Motor neuron (in vitro differentiated cells): ENCODE results near the gene TMEM135. TPM values are rescaled to one million over a fixed set of nuclear protein-coding genes. Genes with fewer than 3 reads are reported as not detected.

Source experiments
- ATAC-seq, 8 experiments: fragments of 200-7000 bp; cut with Tn5 transposase; replicated peaks in 6 of 8; 2 replicates each; pipeline ENCODE4 v1.8.0; 2021; ENCODE audit warnings: mild to moderate bottlenecking in 8 of 8, moderate library complexity in 8 of 8
- H3K27ac ChIP-seq, 2 donors: fragments of 250-450 bp; sonication (Bioruptor Pico); 2 replicates each; pipeline ENCODE4 v1.9.0; 2021; ENCODE audit warnings: antibody characterized with exemption in 2 of 2, mild to moderate bottlenecking in 2 of 2, moderate library complexity in 1 of 2
- H3K4me1 ChIP-seq, 2 donors: fragments of 250-450 bp; sonication (Bioruptor Pico); replicated peaks in 1 of 2; 2 replicates each; pipeline ENCODE4 v1.6.1; 2021; ENCODE audit warnings: antibody characterized with exemption in 2 of 2, mild to moderate bottlenecking in 2 of 2, moderate library complexity in 1 of 2
- H3K4me3 ChIP-seq, 5 donors: fragments of 250-450 bp; sonication (Bioruptor Pico); 2 replicates each; pipeline ENCODE4 v1.9.0; 2021; ENCODE audit warnings: antibody characterized with exemption in 5 of 5, mild to moderate bottlenecking in 5 of 5, moderate library complexity in 4 of 5
- whole genome bisulfite sequencing, 10 experiments: fragments of 450-650 bp; shearing (Covaris generic); methylation state at CpG; one replicate each; pipeline ENCODE4 v1.0.0; 2022; 5-methylcytosine and 5-hydroxymethylcytosine counted together
- in situ Hi-C, 9 experiments: fragments of 400-800 bp; cut with MboI; loops; one replicate each; pipeline ENCODE4 v1.15.0; 2021; ENCODE audit warnings: low sequenced_read_pairs in 9 of 9, low pct_unique_long_range_greater_than_20kb in 2 of 9; ENCODE audit not compliant: unreplicated experiment in 9 of 9
- total RNA-seq, 8 experiments: library from RNA; unstranded; fragments of 300-600 nt; gene quantifications; 2 replicates each; pipeline versions ENCODE4 v1.2.3 to v1.2.4, GENCODE V29; 2022

The TMEM135 gene
- total RNA-seq, 8 experiments from 2014 or later: 12.5 to 38.9 (median 21.8) TPM

DNA sequence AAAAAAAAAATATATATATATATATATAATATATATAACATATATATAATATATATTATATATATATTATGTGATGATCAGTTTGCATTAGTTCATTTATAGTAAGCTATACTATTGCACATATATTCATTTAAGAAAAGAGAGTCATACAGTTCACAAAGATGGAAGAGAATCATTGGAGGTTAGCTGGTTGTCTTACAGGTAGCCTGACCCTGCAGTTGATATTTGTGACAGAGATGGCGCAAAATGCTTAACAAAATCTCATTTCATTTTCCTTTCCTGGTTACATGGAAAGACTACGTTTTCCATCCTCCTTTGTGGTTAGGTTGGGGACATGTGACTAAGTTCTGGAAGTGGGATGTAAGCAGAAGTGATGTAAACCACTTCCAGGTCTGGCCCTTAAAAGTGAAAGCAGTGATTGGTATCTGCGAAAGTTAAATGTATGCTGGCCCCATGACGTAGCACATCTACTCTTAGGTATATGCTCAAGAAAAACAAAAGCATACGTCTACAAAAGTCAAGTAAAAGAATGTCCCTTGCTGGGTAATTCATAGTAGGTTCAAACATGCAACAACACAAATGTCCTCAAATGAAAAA is 7.2 kb upstream of the TMEM135 start:
- no peak overlapping the region for H3K4me3 ChIP-seq
- in situ Hi-C loops: no loop called here
- WGBS, 10 experiments: 17 to 100% (median 84%) methylated on average over 1 to 5 of the region's 5 CpGs; no CpG with 5 or more reads in 1 of the 10 experiments
- no peak overlapping the region for H3K27ac ChIP-seq
- ATAC-seq: no peak
- no peaks in the 10 kb centered on the region for H3K4me1 ChIP-seq

GRCh38 chr11:87031433-87032170 is 6.1 kb upstream of the TMEM135 start:
- no peak for ATAC-seq
- 0 to 90% (median 81%) methylated on average over 1 to 3 of the region's 3 CpGs for whole genome bisulfite sequencing, 10 experiments
- no peak overlapping the region for H3K4me3 ChIP-seq
- in situ Hi-C loops: no loop called here
- peaks cover 0 to 3% of the 10 kb centered on the region in 2 donors for H3K4me1 ChIP-seq
- H3K27ac ChIP-seq: no peak overlapping the region

DNA sequence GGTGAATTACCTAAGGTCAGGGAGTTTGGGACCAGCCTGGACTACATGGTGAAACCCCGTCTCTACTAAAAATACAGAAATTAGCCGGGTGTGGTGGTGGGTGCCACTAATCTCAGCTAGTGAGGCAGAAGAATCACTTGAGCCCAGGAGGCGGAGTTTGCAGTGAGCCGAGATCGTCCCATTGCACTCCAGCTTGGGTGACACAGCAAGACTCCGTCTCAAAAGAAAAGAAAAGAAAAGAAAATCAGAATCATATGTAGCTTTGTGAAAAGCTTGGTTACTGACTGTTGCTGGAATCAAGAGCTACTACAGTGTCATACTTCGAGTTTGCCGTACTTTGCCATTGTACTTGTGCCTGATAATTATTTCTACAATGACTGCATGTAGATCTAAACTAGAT is 4.2 kb upstream of the TMEM135 start:
- Histone ChIP-seq H3K27ac (no peak overlapping the region), H3K4me3 (no peak overlapping the region), H3K4me1 (peaks cover under 1 to 3% of the 10 kb centered on the region in 2 donors)
- 4 to 92% (median 56%) methylated on average over 1 to 7 of the region's 8 CpGs for WGBS, 10 experiments
- in situ Hi-C loops: no loop called here
- no peak for ATAC-seq

GRCh38 chr11:87035976-87036583 is 1.7 kb upstream of the TMEM135 start:
- WGBS, 10 experiments: 8 to 92% (median 64%) methylated on average over 2 to 7 of the region's 12 CpGs; no CpG with 5 or more reads in 2 of the 10 experiments
- Histone ChIP-seq H3K27ac (no peak overlapping the region), H3K4me1 (peaks cover 13 to 15% of the 10 kb centered on the region in 2 donors), H3K4me3 (no peak overlapping the region)
- in situ Hi-C loops: no loop called here
- no peak for ATAC-seq

DNA sequence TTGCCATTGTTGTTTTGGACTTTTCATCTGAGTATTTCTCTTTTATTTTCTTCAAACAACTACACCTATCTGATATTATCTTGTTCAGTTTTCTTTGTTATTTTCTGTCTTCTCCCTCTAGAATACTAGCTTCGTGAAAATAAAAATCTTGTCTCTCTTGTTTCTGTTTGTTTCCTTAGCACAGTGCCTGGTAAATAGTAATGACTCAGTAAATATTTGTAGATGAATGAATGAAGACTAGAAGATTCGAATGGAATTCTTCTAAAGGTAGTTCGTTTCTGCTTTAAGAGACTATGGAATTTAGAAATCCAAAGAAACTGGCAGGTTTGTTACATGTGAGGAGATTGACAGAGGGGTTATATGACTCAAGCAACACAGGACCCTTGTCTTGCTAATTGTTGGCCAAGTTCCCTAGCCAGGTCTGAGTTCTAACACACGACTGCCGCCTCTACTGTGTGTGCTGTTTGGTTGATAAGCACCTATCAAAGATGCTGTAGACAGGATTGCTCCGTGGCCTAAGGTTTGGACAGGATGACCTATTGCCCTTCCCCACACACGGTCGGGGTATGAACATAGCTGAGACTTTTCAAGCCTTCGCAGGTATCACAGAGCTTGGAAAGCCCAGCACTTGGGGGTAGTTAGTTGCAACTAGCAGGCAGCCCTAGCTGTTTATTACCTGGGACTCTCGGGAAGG is 831 bp upstream of the TMEM135 start:
- in situ Hi-C loops: no loop called here
- H3K4me3 ChIP-seq: peak overlapping the region; percentile 48 to 97 (median 62)
- ATAC-seq: no peak
- WGBS, 10 experiments: 0 to 80% (median 32%) methylated on average over 1 to 10 of the region's 10 CpGs
- H3K4me1 ChIP-seq: peaks cover 13 to 15% of the 10 kb centered on the region in 2 donors
- H3K27ac ChIP-seq: peak overlapping the region; percentile 44 to 65

DNA sequence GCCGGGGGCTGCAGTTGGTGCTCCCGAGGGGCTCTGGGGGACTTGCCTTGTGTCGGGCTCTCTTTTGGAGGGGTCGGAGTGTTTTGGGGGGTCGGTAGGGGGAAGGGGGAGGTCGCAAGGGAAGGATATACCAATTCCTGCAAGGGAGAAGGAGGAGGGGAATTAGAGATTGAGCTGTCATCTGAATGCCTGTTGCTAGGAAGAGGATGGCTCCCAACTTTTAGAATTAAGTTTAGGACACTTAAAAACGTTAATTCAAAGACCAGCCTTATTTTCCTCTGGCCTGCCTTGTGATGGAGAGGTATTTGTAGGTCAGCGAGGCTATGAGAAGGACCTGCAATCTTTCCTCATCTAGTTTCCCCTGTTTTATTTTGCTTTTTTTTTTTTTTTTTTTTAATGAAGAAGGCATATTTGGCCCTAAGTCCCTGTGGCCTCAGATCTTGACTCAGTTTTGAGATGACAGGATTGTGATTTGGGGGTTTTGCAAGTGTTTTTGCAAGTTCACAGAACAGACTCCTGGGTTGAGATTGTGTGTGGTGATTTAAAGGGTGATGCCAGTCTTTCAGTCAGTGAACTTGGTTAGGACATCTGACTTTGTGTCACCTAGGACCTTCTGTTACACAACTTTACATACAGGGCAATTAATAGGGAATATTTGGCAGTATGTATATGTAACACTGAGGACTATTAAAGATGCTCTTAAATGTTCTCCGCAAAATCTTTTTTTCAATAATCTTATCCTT is 672 bp downstream of the TMEM135 start:
- Histone ChIP-seq H3K27ac (peak overlapping the region; percentile 44 to 76), H3K4me3 (peak overlapping the region; percentile 48 to 97 (median 62)), H3K4me1 (peaks cover 13 to 15% of the 10 kb centered on the region in 2 donors)
- 0 to 80% (median 13%) methylated on average over 1 to 3 of the region's 9 CpGs; no CpG with 5 or more reads in 2 of the 10 experiments for WGBS, 10 experiments
- ATAC-seq: peak in 7 of 8 experiments; percentile 0 to 16 (median 3)
- in situ Hi-C loops: no loop called here

DNA sequence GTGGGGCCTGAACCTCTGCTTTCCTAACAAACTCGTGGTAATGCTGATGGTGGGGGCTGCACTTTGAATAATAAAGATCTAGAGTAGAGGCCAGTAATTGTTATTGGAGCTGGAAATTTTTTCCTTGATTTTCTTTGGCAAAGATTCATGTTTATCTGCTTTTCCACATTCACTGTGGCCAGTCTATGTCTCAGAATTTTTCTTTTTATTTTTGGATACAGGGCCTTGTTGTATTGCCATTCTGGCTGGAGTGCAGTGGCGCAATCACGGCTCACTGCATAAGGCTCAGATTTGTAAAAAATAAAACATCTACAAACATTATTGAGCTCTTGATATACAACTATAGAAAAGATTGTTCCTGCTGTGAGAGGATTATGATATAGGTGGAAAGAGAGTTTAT is 1.6 kb downstream of the TMEM135 start:
- no peak for ATAC-seq
- in situ Hi-C loops: no loop called here
- 33 to 83% (median 49%) methylated on average over 2 to 3 of the region's 3 CpGs; no CpG with 5 or more reads in 3 of the 10 experiments for WGBS, 10 experiments
- Histone ChIP-seq H3K4me3 (peak overlapping the region; percentile 48 to 97 (median 62)), H3K4me1 (peaks cover 13 to 15% of the 10 kb centered on the region in 2 donors), H3K27ac (no peak overlapping the region)

DNA sequence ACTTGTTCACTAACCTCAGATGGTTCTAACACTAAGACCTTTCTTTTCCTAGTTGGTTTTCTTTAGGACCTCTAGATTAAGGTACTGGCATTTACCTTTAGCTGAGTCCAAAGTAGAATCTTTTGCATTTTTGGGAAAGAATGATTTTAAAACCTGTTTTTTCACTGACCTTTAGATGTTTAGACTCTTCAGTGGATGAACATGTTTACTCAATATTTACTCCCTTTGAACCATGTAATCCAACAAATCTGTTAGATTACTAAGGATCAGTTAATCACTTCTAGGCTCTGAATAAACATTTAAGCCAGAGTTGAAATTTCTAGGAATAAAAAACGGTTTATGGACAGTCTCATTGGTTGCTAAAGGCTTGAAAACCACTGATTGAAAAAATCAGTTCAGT is 6.2 kb downstream of the TMEM135 start:
- in situ Hi-C loops: no loop called here
- Histone ChIP-seq H3K4me3 (no peak overlapping the region), H3K27ac (no peak overlapping the region), H3K4me1 (peaks cover 7 to 11% of the 10 kb centered on the region in 2 donors)
- no peak for ATAC-seq
- 29 to 100% (median 86%) methylated on average over 1 of the region's 1 CpG for WGBS, 10 experiments

DNA sequence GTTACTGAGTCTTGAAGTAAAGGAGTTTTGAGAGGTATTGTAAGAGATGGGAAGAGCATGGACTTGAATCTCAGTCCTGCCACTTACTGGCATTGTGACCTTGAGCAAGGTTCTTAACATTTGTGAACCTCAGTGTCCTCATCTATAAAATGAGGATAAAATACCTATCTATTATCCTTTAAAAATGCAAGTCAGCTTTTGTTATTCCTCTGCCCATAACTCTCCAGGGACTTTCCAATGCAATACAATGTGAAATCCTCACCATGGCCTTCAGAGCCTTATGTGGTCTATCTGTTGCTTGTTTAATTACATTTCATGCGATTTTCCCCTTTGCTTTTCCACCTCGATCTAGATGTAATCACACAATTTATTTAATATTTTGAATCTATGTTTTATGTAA is 9.1 kb downstream of the TMEM135 start:
- Histone ChIP-seq H3K27ac (no peak overlapping the region), H3K4me1 (no peaks in the 10 kb centered on the region), H3K4me3 (no peak overlapping the region)
- no peak for ATAC-seq
- in situ Hi-C loops: no loop called here
- WGBS, 10 experiments: 93 to 100% (median 100%) methylated on average over 1 to 2 of the region's 2 CpGs; no CpG with 5 or more reads in 2 of the 10 experiments

- in situ Hi-C loops: no loop called here
- H3K4me3 ChIP-seq: no peak overlapping the region
- ATAC-seq: no peak
- no peak overlapping the region for H3K27ac ChIP-seq
- WGBS, 10 experiments: 62 to 100% (median 75%) methylated on average over 1 to 3 of the region's 3 CpGs; no CpG with 5 or more reads in 2 of the 10 experiments
- H3K4me1 ChIP-seq: no peaks in the 10 kb centered on the region
Observed at GRCh38 chr11:87056091-87056490, 18.4 kb downstream of the TMEM135 start.

- Histone ChIP-seq H3K4me1 (no peaks in the 10 kb centered on the region), H3K27ac (no peak overlapping the region), H3K4me3 (no peak overlapping the region)
- in situ Hi-C loops: no loop called here
- no peak for ATAC-seq
Observed at GRCh38 chr11:87057749-87058148, 20.0 kb downstream of the TMEM135 start.

GRCh38 chr11:87059596-87060390 is 22.1 kb downstream of the TMEM135 start:
- Histone ChIP-seq H3K27ac (no peak overlapping the region), H3K4me1 (no peaks in the 10 kb centered on the region), H3K4me3 (no peak overlapping the region)
- WGBS, 10 experiments: 85 to 100% (median 96%) methylated on average over 4 to 10 of the region's 10 CpGs; no CpG with 5 or more reads in 1 of the 10 experiments
- in situ Hi-C loops: no loop called here
- ATAC-seq: no peak
